DND-41 (cell line): ENCODE measurements around the gene FUT3.
"Not testable (repeated sequence)": the region's sequence is repeated elsewhere in the genome, so short reads cannot be mapped to it uniquely, and the experiment has no call there.

Experiments
- ATAC-seq: fragments of 200-7000 bp; cut with Tn5 transposase; 3 replicates; pipeline ENCODE4 v1.9.1; 2021; ENCODE audit warnings: low read depth; ENCODE audit not compliant: insufficient read depth
- DNase-seq: peaks from one replicate; pipeline ENCODE4 v3.0.0-alpha.2; 2020
- H2AFZ ChIP-seq: 2 replicates; pipeline ENCODE4 v1.6.0; 2012; ENCODE audit warnings: low read depth, low read length
- H3K27ac ChIP-seq: 2 replicates; pipeline ENCODE4 v1.5.1; 2012; ENCODE audit warnings: low read length, inconsistent platforms
- H3K27me3 ChIP-seq: fragments of 200-600 bp; sonication (generic); 2 replicates; pipeline ENCODE4 v1.6.0; 2012; ENCODE audit warnings: low read length, mild to moderate bottlenecking, inconsistent platforms; ENCODE audit not compliant: insufficient read depth, poor library complexity
- H3K36me3 ChIP-seq: 2 replicates; pipeline ENCODE4 v1.5.1; 2012; ENCODE audit warnings: low read length, inconsistent platforms; ENCODE audit not compliant: insufficient read depth
- H3K4me1 ChIP-seq: 2 replicates; pipeline ENCODE4 v1.5.1; 2012; ENCODE audit warnings: mild to moderate bottlenecking, low read length; ENCODE audit not compliant: insufficient read depth
- H3K4me2 ChIP-seq: 2 replicates; pipeline ENCODE4 v1.6.0; 2012; ENCODE audit warnings: mild to moderate bottlenecking, moderate library complexity, low read length, inconsistent platforms; ENCODE audit not compliant: insufficient read depth
- H3K4me3 ChIP-seq, 2 experiments: fragments of 200-600 bp in 1 of 2; shearing (Covaris generic) in 1 of 2; 2 replicates each; pipeline ENCODE4 v1.5.1; 2012 to 2016; ENCODE audit warnings: inconsistent platforms in 2 of 2, low read length in 2 of 2, mild to moderate bottlenecking in 2 of 2, low read depth in 1 of 2, moderate library complexity in 1 of 2
- H3K79me2 ChIP-seq: 2 replicates; pipeline ENCODE4 v1.6.0; 2012; ENCODE audit warnings: low read length, inconsistent platforms; ENCODE audit not compliant: insufficient read depth
- H3K9ac ChIP-seq: 2 replicates; pipeline ENCODE4 v1.6.0; 2012; ENCODE audit warnings: low read depth, mild to moderate bottlenecking, inconsistent platforms, low read length, moderate library complexity
- H3K9me3 ChIP-seq: 2 replicates; pipeline ENCODE4 v1.5.1; 2012; ENCODE audit warnings: low read length, moderate library complexity, mild to moderate bottlenecking, inconsistent platforms; ENCODE audit not compliant: insufficient read depth, severe bottlenecking
- H4K20me1 ChIP-seq: 2 replicates; pipeline ENCODE4 v1.6.0; 2012; ENCODE audit warnings: low read length; ENCODE audit not compliant: insufficient read depth
- CTCF ChIP-seq: IDR thresholded peaks from 2 replicates; pipeline ENCODE4 v1.5.1; 2012; ENCODE audit warnings: borderline replicate concordance, low read length, moderate library complexity, mild to moderate bottlenecking; ENCODE audit not compliant: poor library complexity, severe bottlenecking; ENCODE audit errors: extremely low read depth
- EZH2 ChIP-seq: IDR thresholded peaks from 3 replicates; pipeline ENCODE4 v1.6.1; 2012; ENCODE audit warnings: borderline replicate concordance, low read depth, mild to moderate bottlenecking, moderate library complexity, low read length, inconsistent platforms; ENCODE audit not compliant: severe bottlenecking

Gene FUT3

GRCh38 chr19:5850189-5850588 is 1.1 kb downstream of the FUT3 start:
- no peak for TF ChIP-seq EZH2
- no peak for TF ChIP-seq CTCF
- H3K27me3 ChIP-seq, result no peaks in the 10 kb centered on the region
- no peaks in the 10 kb centered on the region for H3K4me1 ChIP-seq
- no peaks in the 10 kb centered on the region for H3K9me3 ChIP-seq
- H3K36me3 ChIP-seq, result no peaks in the 10 kb centered on the region
- no peaks in the 10 kb centered on the region for H3K79me2 ChIP-seq
- no peak overlapping the region for H3K9ac ChIP-seq
- no peak overlapping the region for H3K4me3 ChIP-seq
- no peak overlapping the region for H2AFZ ChIP-seq
- H4K20me1 ChIP-seq, result no peaks in the 10 kb centered on the region
- ATAC-seq (no peak), DNase-seq (no peak)
- no peak overlapping the region for H3K27ac ChIP-seq
- H3K4me2 ChIP-seq, result no peak overlapping the region

GRCh38 chr19:5848621-5849020 is 2.6 kb downstream of the FUT3 start:
- not testable (repeated sequence) for H3K27me3 ChIP-seq, H3K9ac ChIP-seq, H3K27ac ChIP-seq, H3K36me3 ChIP-seq, DNase-seq, H3K4me2 ChIP-seq, H3K4me3 ChIP-seq, H3K79me2 ChIP-seq, ATAC-seq, H3K9me3 ChIP-seq, H2AFZ ChIP-seq, H3K4me1 ChIP-seq, H4K20me1 ChIP-seq

- H2AFZ ChIP-seq, H3K36me3 ChIP-seq, DNase-seq, H3K27me3 ChIP-seq, H3K4me1 ChIP-seq, H4K20me1 ChIP-seq, H3K79me2 ChIP-seq, H3K4me3 ChIP-seq, H3K27ac ChIP-seq, H3K4me2 ChIP-seq, ATAC-seq, H3K9ac ChIP-seq, H3K9me3 ChIP-seq: not testable (repeated sequence)
These were observed 3.4 kb downstream of the FUT3 start for GRCh38 chr19:5847846-5848245.

GRCh38 chr19:5844456-5845433 is 6.5 kb downstream of the FUT3 start:
- Histone ChIP-seq H3K4me1 (no peaks in the 10 kb centered on the region), H3K4me2 (no peak overlapping the region), H2AFZ (no peak overlapping the region), H3K9me3 (no peaks in the 10 kb centered on the region), H3K27me3 (no peaks in the 10 kb centered on the region), H3K36me3 (no peaks in the 10 kb centered on the region), H3K9ac (no peak overlapping the region), H4K20me1 (no peaks in the 10 kb centered on the region; the same call in 1 of the 2 replicates), H3K4me3 (no peak overlapping the region), H3K27ac (no peak overlapping the region), H3K79me2 (no peaks in the 10 kb centered on the region)
- ATAC-seq (no peak), DNase-seq (no peak)
- TF ChIP-seq EZH2, result no peak
- TF ChIP-seq CTCF, result no peak
